ENCODE measurements around the gene UBASH3B. TPM values are rescaled to one million over a fixed set of nuclear protein-coding genes. Genes with fewer than 3 reads are reported as not detected.

UBASH3B gene
- polyA plus RNA-seq, 2 donors: 0.69 to 0.91 TPM

DNA sequence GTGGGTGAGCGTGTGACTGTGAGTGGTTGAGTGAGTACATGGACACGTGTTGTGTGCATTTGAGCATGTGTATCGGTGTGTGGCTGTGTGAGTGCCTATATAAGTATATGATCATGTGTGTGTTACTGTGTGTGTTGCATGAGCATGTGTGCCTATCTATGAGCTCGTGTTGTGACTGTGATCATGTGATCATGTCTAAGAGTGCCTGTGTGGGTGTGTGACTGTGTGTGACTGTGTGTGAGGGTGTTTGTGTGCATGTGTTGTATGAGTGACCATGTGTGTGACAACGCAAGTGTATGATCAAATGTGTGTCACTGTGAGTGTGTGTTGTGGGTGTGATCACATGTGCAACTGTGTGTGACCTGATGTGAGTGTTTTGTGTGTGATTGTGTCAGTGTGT is 88.8 kb downstream of the UBASH3B start:
- no peaks in the 10 kb centered on the region for H3K9me3 ChIP-seq (ENCODE audit: control insufficient read depth in 2 of 2, insufficient read depth in 1 of 2, low read depth in 1 of 2, low read length in 1 of 2)
- no peaks in the 10 kb centered on the region for H3K27me3 ChIP-seq (ENCODE audit: control insufficient read depth in 1 of 2, insufficient read depth in 2 of 2, low read length in 2 of 2)
- peaks cover 0 to 5% of the 10 kb centered on the region in 2 donors for H3K4me1 ChIP-seq (ENCODE audit: control insufficient read depth in 2 of 2, insufficient read depth in 2 of 2, low read length in 1 of 2)
- H3K36me3 ChIP-seq (ENCODE audit: control insufficient read depth in 2 of 2, insufficient read depth in 2 of 2, low read length in 1 of 2): peaks cover 0 to 2% of the 10 kb centered on the region in 2 donors
- 79 to 81% methylated on average over 5 of the region's 5 CpGs for WGBS, 2 donors
- no peak overlapping the region for H3K4me3 ChIP-seq (ENCODE audit: low read depth in 1 of 2, low read length in 2 of 2)
- no peak overlapping the region for H3K27ac ChIP-seq (ENCODE audit: low read depth in 2 of 2, low read length in 1 of 2)

DNA sequence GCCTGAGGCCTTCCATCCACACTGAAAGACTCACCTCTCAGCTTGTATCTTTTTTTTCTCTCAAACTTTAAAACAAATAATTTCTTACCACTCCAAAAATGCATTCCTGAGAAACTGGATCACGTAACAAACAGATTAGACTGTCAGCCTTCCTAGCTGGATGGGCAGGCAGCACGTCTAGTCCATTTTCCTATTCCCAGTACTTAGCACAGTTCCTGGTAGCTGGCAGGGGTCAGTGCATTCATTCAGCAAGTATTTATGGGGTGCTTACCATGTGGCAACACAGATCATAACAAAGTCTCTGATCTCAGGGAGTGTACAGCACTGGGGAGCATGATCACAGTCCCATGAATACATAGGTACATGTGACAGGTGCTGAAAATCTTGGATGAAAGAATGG is 89.6 kb downstream of the UBASH3B start:
- H3K27me3 ChIP-seq (ENCODE audit: control insufficient read depth in 1 of 2, insufficient read depth in 2 of 2, low read length in 2 of 2): no peaks in the 10 kb centered on the region

DNA sequence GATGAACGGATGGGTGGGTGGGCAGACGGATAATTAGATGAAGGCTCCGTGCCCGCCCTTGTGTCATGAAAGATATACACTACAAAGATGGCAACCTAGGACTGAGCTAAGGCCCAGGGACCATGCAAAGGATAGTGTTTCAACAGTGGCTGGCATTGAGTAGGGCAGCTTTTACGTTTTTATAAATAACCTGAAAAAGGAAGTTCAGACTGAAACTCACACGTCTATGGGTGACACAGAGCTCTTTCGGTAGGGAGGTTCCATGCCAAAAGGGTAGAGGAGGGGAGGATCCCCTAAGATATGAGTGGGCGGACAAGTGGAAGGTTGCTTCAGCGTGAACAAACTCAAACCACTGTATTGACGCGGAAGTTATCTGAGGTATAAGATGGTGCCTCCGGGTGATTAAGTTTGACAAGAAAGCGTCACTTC is 90.5 kb downstream of the UBASH3B start:
- peak overlapping the region in 1 of 2 donors; percentile 11 for H3K27ac ChIP-seq (ENCODE audit: low read depth in 2 of 2, low read length in 1 of 2)
- no peaks in the 10 kb centered on the region for H3K27me3 ChIP-seq (ENCODE audit: control insufficient read depth in 1 of 2, insufficient read depth in 2 of 2, low read length in 2 of 2)
- peaks cover 0 to 5% of the 10 kb centered on the region in 2 donors for H3K4me1 ChIP-seq (ENCODE audit: control insufficient read depth in 2 of 2, insufficient read depth in 2 of 2, low read length in 1 of 2)
- H3K36me3 ChIP-seq (ENCODE audit: control insufficient read depth in 2 of 2, insufficient read depth in 2 of 2, low read length in 1 of 2): peaks cover 0 to 2% of the 10 kb centered on the region in 2 donors
- H3K9me3 ChIP-seq (ENCODE audit: control insufficient read depth in 2 of 2, insufficient read depth in 1 of 2, low read depth in 1 of 2, low read length in 1 of 2): no peaks in the 10 kb centered on the region
- H3K4me3 ChIP-seq (ENCODE audit: low read depth in 1 of 2, low read length in 2 of 2): no peak overlapping the region
- 78% methylated on average over 13 of the region's 13 CpGs for WGBS, 2 donors

More for the DNA sequence above, 89.6 kb downstream of the UBASH3B start:
- 86 to 91% methylated on average over 2 of the region's 2 CpGs for WGBS, 2 donors
- peaks cover 0 to 5% of the 10 kb centered on the region in 2 donors for H3K4me1 ChIP-seq (ENCODE audit: control insufficient read depth in 2 of 2, insufficient read depth in 2 of 2, low read length in 1 of 2)
- H3K9me3 ChIP-seq (ENCODE audit: control insufficient read depth in 2 of 2, insufficient read depth in 1 of 2, low read depth in 1 of 2, low read length in 1 of 2): no peaks in the 10 kb centered on the region
- H3K4me3 ChIP-seq (ENCODE audit: low read depth in 1 of 2, low read length in 2 of 2): no peak overlapping the region
- peaks cover 0 to 2% of the 10 kb centered on the region in 2 donors for H3K36me3 ChIP-seq (ENCODE audit: control insufficient read depth in 2 of 2, insufficient read depth in 2 of 2, low read length in 1 of 2)
- no peak overlapping the region for H3K27ac ChIP-seq (ENCODE audit: low read depth in 2 of 2, low read length in 1 of 2)

DNA sequence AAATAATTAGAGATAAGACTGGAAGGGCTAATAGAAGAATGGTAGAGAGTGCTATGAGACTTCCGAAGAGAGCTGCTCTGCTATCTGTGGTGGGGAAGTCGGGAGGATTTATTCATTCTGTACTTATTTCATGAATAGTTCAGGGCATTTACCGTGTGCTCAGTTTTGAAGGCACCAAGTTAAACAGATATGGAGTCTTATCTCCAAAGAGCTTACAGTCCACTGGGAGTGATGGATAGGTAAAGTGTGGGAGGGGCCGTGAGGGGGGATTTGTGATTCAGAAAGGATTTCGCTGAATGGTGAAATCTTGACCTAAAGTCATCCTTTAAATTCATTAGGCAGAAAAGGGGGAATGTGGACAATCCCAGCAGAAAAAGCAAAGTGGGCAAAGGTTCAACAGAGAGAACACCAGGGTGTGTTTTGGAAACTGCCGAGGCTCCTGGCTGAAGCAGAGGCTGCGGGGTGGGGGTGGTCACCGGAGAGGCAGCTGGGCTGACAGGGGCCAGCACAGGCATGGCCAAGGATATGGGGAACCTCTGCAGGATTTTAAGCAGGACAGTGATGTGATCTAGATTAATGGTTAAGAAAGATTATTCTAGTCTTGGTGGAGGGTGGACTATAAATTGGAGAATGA is 91.2 kb downstream of the UBASH3B start:
- Histone ChIP-seq H3K27me3 (ENCODE audit: control insufficient read depth in 1 of 2, insufficient read depth in 2 of 2, low read length in 2 of 2) (no peaks in the 10 kb centered on the region), H3K36me3 (ENCODE audit: control insufficient read depth in 2 of 2, insufficient read depth in 2 of 2, low read length in 1 of 2) (peaks cover 0 to 2% of the 10 kb centered on the region in 2 donors), H3K4me1 (ENCODE audit: control insufficient read depth in 2 of 2, insufficient read depth in 2 of 2, low read length in 1 of 2) (peaks cover 0 to 5% of the 10 kb centered on the region in 2 donors), H3K27ac (ENCODE audit: low read depth in 2 of 2, low read length in 1 of 2) (no peak overlapping the region), H3K4me3 (ENCODE audit: low read depth in 1 of 2, low read length in 2 of 2) (no peak overlapping the region), H3K9me3 (ENCODE audit: control insufficient read depth in 2 of 2, insufficient read depth in 1 of 2, low read depth in 1 of 2, low read length in 1 of 2) (no peaks in the 10 kb centered on the region)
- 67 to 73% methylated on average over 8 of the region's 8 CpGs for WGBS, 2 donors

DNA sequence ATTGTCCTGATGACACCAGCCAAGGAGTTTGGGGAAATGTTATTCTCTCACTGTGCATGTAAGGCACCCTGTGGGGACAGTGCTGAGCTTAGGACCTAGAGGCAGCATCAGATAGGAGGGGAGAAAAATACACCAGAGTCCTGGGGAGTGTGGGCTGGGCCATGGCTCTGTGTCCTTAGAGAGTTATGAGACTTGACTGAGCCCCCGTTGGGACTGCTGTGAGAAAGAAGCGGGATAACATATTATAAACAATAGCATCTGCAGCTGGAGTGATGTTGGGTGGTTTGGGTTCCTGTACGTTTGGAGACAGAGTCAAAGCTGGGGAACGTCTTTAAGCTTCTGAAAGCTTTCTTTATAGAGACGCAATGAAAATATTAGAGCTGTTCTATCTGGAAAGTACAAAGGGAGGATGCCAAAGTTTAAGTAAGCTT is 91.8 kb downstream of the UBASH3B start:
- H3K4me3 ChIP-seq (ENCODE audit: low read depth in 1 of 2, low read length in 2 of 2): no peak overlapping the region
- 47 to 56% methylated on average over 5 of the region's 5 CpGs for WGBS, 2 donors
- H3K27ac ChIP-seq (ENCODE audit: low read depth in 2 of 2, low read length in 1 of 2): no peak overlapping the region
- no peaks in the 10 kb centered on the region for H3K9me3 ChIP-seq (ENCODE audit: control insufficient read depth in 2 of 2, insufficient read depth in 1 of 2, low read depth in 1 of 2, low read length in 1 of 2)
- peaks cover 0 to 5% of the 10 kb centered on the region in 2 donors for H3K4me1 ChIP-seq (ENCODE audit: control insufficient read depth in 2 of 2, insufficient read depth in 2 of 2, low read length in 1 of 2)
- H3K36me3 ChIP-seq (ENCODE audit: control insufficient read depth in 2 of 2, insufficient read depth in 2 of 2, low read length in 1 of 2): peaks cover 0 to 2% of the 10 kb centered on the region in 2 donors
- no peaks in the 10 kb centered on the region for H3K27me3 ChIP-seq (ENCODE audit: control insufficient read depth in 1 of 2, insufficient read depth in 2 of 2, low read length in 2 of 2)

DNA sequence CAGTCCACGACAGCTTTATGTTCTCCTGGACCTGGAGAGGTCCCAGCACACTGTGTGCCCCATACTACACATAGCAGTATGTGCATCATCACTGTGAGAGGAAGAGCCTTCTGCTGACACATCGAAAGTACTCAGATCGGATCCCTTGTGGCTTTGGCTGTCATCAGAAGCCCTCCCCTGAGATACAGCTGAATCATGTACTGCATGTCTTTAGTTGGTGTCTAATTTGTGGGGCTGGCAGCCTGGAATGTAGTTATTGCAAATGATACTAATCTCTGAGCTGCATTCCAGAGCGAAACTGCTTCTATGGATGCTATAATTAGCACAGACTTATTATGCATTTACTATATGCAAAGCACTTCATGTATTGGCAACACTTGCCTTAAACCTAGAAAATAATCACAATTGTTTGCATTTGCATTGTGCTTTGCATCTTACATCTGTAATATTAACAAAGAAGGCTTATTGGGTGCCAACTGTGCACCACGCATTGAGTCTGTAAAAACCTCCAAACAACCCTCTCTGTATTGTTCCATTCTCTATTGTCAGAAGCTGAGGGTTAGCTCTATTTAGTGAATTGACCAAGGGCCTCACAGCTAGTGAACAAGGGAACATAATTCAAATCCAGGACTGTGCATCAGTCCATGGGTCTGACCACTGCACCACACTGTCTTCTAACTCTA is 93.6 kb downstream of the UBASH3B start:
- WGBS, 2 donors: 52 to 57% methylated on average over 5 of the region's 5 CpGs
- Histone ChIP-seq H3K27ac (ENCODE audit: low read depth in 2 of 2, low read length in 1 of 2) (no peak overlapping the region), H3K9me3 (ENCODE audit: control insufficient read depth in 2 of 2, insufficient read depth in 1 of 2, low read depth in 1 of 2, low read length in 1 of 2) (no peaks in the 10 kb centered on the region), H3K27me3 (ENCODE audit: control insufficient read depth in 1 of 2, insufficient read depth in 2 of 2, low read length in 2 of 2) (no peaks in the 10 kb centered on the region), H3K36me3 (ENCODE audit: control insufficient read depth in 2 of 2, insufficient read depth in 2 of 2, low read length in 1 of 2) (peaks cover 0 to 2% of the 10 kb centered on the region in 2 donors), H3K4me1 (ENCODE audit: control insufficient read depth in 2 of 2, insufficient read depth in 2 of 2, low read length in 1 of 2) (peaks cover 0 to 4% of the 10 kb centered on the region in 2 donors), H3K4me3 (ENCODE audit: low read depth in 1 of 2, low read length in 2 of 2) (no peak overlapping the region)

DNA sequence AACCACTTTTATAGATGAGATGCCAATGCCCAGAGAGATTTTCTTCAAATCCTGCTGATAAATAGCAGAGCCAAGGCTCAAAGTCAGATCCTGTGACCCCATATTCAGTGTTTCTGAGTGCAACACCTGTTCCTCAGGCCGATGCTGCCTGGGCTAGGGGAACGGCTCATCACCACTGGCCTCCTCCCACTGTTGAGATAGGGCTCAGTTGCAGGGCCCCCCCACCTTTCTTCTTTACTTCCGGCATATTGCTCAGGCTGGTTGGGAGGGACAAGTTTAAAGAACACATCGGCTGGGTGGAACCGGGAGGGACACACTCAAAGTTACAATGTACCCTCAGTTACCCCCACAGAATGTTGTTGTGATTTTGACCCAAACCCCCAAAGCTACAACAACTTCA is 94.5 kb downstream of the UBASH3B start:
- Histone ChIP-seq H3K36me3 (ENCODE audit: control insufficient read depth in 2 of 2, insufficient read depth in 2 of 2, low read length in 1 of 2) (no peaks in the 10 kb centered on the region), H3K4me3 (ENCODE audit: low read depth in 1 of 2, low read length in 2 of 2) (no peak overlapping the region), H3K27me3 (ENCODE audit: control insufficient read depth in 1 of 2, insufficient read depth in 2 of 2, low read length in 2 of 2) (no peaks in the 10 kb centered on the region), H3K4me1 (ENCODE audit: control insufficient read depth in 2 of 2, insufficient read depth in 2 of 2, low read length in 1 of 2) (no peaks in the 10 kb centered on the region), H3K27ac (ENCODE audit: low read depth in 2 of 2, low read length in 1 of 2) (no peak overlapping the region), H3K9me3 (ENCODE audit: control insufficient read depth in 2 of 2, insufficient read depth in 1 of 2, low read depth in 1 of 2, low read length in 1 of 2) (no peaks in the 10 kb centered on the region)
- WGBS, 2 donors: 86 to 93% methylated on average over 5 of the region's 5 CpGs

DNA sequence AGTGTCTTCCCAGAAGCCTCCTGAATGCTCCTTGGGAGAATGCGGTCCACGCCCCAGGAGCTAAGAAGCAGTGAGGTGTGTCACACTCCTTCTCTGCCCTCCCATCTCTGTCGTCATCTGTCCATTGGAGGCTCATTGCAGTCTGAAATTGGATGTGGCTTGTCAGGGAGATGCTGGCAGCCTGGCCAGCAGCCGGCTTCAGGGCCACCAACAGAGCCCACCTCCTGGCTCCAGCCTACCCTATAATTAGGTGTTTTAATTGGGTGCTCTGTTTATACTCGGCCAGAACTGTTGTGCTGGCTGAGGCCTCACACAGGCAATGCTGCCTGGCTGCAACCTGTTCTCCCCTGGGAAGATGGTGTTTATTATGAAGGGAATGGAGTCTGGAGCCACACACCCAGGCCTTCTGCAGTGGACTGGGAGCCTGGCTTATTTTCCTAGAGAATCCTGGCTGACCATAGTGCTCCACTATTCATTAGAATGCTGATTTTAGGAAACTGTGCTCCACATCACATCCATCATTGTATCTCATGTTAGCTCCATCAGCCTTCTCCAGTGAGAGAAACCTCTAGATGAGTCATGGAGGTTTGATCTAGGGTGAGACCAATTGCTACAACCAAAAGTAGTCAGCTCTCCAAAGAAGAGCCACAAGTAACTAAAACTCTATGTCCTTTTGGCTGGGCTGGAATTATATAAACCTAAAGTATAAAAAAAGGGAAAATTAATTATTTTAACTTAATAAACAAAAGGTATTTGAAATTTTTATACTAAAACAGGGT is 96.0 kb downstream of the UBASH3B start:
- H3K36me3 ChIP-seq (ENCODE audit: control insufficient read depth in 2 of 2, insufficient read depth in 2 of 2, low read length in 1 of 2): no peaks in the 10 kb centered on the region
- no peaks in the 10 kb centered on the region for H3K4me1 ChIP-seq (ENCODE audit: control insufficient read depth in 2 of 2, insufficient read depth in 2 of 2, low read length in 1 of 2)
- WGBS, 2 donors: 86 to 92% methylated on average over 5 of the region's 5 CpGs
- no peak overlapping the region for H3K27ac ChIP-seq (ENCODE audit: low read depth in 2 of 2, low read length in 1 of 2)
- no peaks in the 10 kb centered on the region for H3K27me3 ChIP-seq (ENCODE audit: control insufficient read depth in 1 of 2, insufficient read depth in 2 of 2, low read length in 2 of 2)
- H3K9me3 ChIP-seq (ENCODE audit: control insufficient read depth in 2 of 2, insufficient read depth in 1 of 2, low read depth in 1 of 2, low read length in 1 of 2): no peaks in the 10 kb centered on the region
- H3K4me3 ChIP-seq (ENCODE audit: low read depth in 1 of 2, low read length in 2 of 2): no peak overlapping the region

DNA sequence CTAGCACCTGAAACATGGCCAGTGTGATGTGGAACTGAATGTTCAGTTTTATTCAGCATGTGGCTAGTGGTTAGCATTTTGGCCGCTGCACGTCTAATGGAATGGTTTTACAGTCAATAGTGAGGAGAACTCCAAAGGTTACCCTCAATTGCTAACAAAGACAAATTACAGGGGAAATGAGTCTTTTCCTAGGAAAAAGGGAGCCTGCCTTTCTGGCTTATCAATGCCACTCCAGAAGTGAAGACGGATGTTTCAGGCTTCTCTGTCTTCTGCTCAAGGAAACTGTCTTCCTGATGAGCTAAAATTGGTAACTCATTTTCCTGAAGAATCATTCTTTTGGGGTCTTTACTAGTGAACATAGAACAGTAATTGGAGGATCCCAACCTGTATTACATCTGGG is 98.5 kb downstream of the UBASH3B start:
- Histone ChIP-seq H3K36me3 (ENCODE audit: control insufficient read depth in 2 of 2, insufficient read depth in 2 of 2, low read length in 1 of 2) (no peaks in the 10 kb centered on the region), H3K4me1 (ENCODE audit: control insufficient read depth in 2 of 2, insufficient read depth in 2 of 2, low read length in 1 of 2) (no peaks in the 10 kb centered on the region), H3K4me3 (ENCODE audit: low read depth in 1 of 2, low read length in 2 of 2) (no peak overlapping the region), H3K27me3 (ENCODE audit: control insufficient read depth in 1 of 2, insufficient read depth in 2 of 2, low read length in 2 of 2) (no peaks in the 10 kb centered on the region), H3K9me3 (ENCODE audit: control insufficient read depth in 2 of 2, insufficient read depth in 1 of 2, low read depth in 1 of 2, low read length in 1 of 2) (no peaks in the 10 kb centered on the region), H3K27ac (ENCODE audit: low read depth in 2 of 2, low read length in 1 of 2) (no peak overlapping the region)
- 82 to 93% methylated on average over 3 of the region's 3 CpGs for WGBS, 2 donors

Measured in esophagus (tissue), 2 donors.